OCI-LY3 (cell line): Measurements from ENCODE around the gene ANXA3.

Experiments
- CTCF ChIP-seq: fragments of 200-600, 300-600 bp; sonication (generic); IDR thresholded peaks from 2 replicates; pipeline ENCODE4 v1.5.1; 2014; ENCODE audit warnings: antibody characterized with exemption, low read length, low read depth
- EZH2phosphoT487 ChIP-seq: fragments of 200-600 bp; shearing (Covaris generic); IDR thresholded peaks from 2 replicates; pipeline ENCODE4 v1.6.1; 2018; ENCODE audit warnings: antibody characterized with exemption, mixed run types, low read depth

GRCh38 chr4:78527555-78527954 lies 24.0 kb upstream of the ANXA3 start:
- TF ChIP-seq CTCF (no peak), EZH2phosphoT487 (no peak)
